ENCODE results near the gene R3HDM2. TPM values are rescaled to one million over a fixed set of nuclear protein-coding genes. Genes with fewer than 3 reads are reported as not detected.

The R3HDM2 gene
- total and polyA plus RNA-seq, 2 of the 13 experiments (the other 11 are each of a cell fraction or from before 2014, with no cell fraction given) = 11.1 to 23.5 TPM

DNA sequence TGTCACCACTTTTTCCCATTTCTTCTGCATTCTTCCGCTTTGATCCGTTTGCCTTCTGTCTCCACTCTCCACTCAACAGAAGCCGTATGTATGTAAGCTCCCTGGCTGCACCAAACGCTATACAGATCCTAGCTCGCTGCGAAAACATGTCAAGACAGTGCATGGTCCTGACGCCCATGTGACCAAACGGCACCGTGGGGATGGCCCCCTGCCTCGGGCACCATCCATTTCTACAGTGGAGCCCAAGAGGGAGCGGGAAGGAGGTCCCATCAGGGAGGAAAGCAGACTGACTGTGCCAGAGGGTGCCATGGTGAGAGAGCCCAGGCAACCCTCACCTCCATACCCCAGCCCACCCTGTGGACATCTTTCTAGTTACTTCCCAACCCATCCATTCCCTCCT, 37.1 kb upstream of the R3HDM2 start (continued):
- no peak for TF ChIP-seq SNAPC4 (CRISPR knock-in tag; IDR thresholded peaks at IDR 0.05)

DNA sequence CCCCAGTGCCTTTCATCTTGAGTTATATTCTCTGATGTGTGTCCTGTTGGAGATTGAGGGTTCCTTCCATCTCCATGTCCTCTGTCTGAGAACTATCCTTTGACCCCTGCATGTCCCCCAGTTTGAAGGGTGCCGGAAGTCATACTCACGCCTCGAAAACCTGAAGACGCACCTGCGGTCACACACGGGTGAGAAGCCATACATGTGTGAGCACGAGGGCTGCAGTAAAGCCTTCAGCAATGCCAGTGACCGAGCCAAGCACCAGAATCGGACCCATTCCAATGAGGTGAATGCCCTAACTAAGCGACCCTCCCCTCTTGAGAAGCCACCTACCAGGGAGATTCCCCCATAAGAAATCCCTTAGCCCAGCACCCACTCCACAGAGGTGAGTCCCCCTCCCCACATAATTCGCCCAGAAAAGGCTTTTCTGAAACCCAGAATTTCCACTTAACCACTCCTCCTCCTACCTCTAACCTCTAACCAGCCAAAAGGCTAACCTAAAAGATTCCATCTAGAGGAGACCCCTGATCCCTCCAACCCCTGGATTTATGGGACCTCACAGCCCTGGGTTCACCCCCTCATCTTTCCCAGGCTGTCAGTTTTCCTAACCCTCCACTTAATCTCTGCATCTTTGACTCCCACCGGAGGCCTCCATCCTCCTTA, 36.5 kb upstream of the R3HDM2 start:
- no peak for ATAC-seq
- in situ Hi-C loops (cut with HindIII; ENCODE audit: extremely low pct_ligation_motif_present, low pct_unique_long_range_greater_than_20kb) = no loop called here
- ChIA-PET POLR2A (no interaction called here), CTCF (ENCODE audit: low intra/inter-chr PET ratio, low total read pairs) (no interaction called here)
- no TSS peak for BruUV-seq (replicated peaks)
- 58% methylated on average over 11 of the region's 12 CpGs for WGBS (ENCODE audit: low lambda C conversion rate)
- intact Hi-C loops (cut with micrococcal nuclease; ENCODE audit: unreplicated experiment) = no loop called here
- H3K4me2 ChIP-seq (ENCODE audit: low read depth, low read length) = no peak overlapping the region
- DNase-seq (ENCODE audit: low spot score) = no peak
- no peaks in the 10 kb centered on the region for H3K79me2 ChIP-seq (ENCODE audit: insufficient read depth, low read length)
- no peak overlapping the region for H3K27ac ChIP-seq (ENCODE audit: extremely low read length, insufficient read depth, low read length)
- no peaks in the 10 kb centered on the region for H3K9me3 ChIP-seq (ENCODE audit: low read length)
- no peaks in the 10 kb centered on the region for H4K20me1 ChIP-seq (ENCODE audit: insufficient read depth, low read length)
- H3K4me3 ChIP-seq (replicated peaks in 1 of 3; ENCODE audit: insufficient read depth in 1 of 3, low read depth in 2 of 3, low read length in 3 of 3) = no peak overlapping the region
- no peak overlapping the region for H3K9ac ChIP-seq (ENCODE audit: insufficient read depth, low read depth, low read length)
- H3K36me3 ChIP-seq (replicated peaks in 1 of 2; ENCODE audit: control insufficient read depth in 1 of 2, insufficient read depth in 2 of 2, low read length in 2 of 2) = no peaks in the 10 kb centered on the region
- H2AFZ ChIP-seq (ENCODE audit: low read length) = no peak overlapping the region
- no peak for FAIRE-seq
- peaks cover 0 to 45% of the 10 kb centered on the region in 2 experiments; a peak in 3 of 5 replicates for H3K27me3 ChIP-seq (ENCODE audit: control insufficient read depth in 1 of 2, insufficient read depth in 2 of 2, low read length in 2 of 2)
- H3K4me1 ChIP-seq (ENCODE audit: insufficient read depth, low read length) = peaks cover 41% of the 10 kb centered on the region
- no peak for TF ChIP-seq TEF (CRISPR knock-in tag; IDR thresholded peaks at IDR 0.05)
- no peak for TF ChIP-seq TBX3 (IDR thresholded peaks at IDR 0.05; ENCODE audit: borderline replicate concordance)
- TF ChIP-seq ZNF335 (CRISPR knock-in tag; IDR thresholded peaks at IDR 0.05) = no peak
- TF ChIP-seq RNF2 (conservative IDR thresholded peaks at IDR 0.05; ENCODE audit: low read depth) = no peak
- no peak for TF ChIP-seq RBFOX2 (IDR thresholded peaks at IDR 0.05; ENCODE audit: low read depth, low read length)
- TF ChIP-seq ZNF83 (CRISPR knock-in tag; IDR thresholded peaks at IDR 0.05; ENCODE audit: borderline replicate concordance) = no peak
- no peak for TF ChIP-seq HNF4G (IDR thresholded peaks at IDR 0.05; ENCODE audit: borderline replicate concordance, low read depth, low read length)
- TF ChIP-seq HNF4G (CRISPR knock-in tag; IDR thresholded peaks at IDR 0.05; ENCODE audit: borderline replicate concordance, low read depth) = no peak
- no peak for TF ChIP-seq ATF2 (CRISPR knock-in tag; IDR thresholded peaks at IDR 0.05)
- TF ChIP-seq ESRRA (CRISPR knock-in tag; IDR thresholded peaks at IDR 0.05; ENCODE audit: low read depth) = no peak
- no peak for TF ChIP-seq BRD4 (CRISPR knock-in tag; IDR thresholded peaks at IDR 0.05)
- no peak for TF ChIP-seq ZNF878 (CRISPR knock-in tag; IDR thresholded peaks at IDR 0.05)
